Activated naive CD8-positive, alpha-beta T cell (primary cell): ENCODE measurements around the gene MFRP.

Experiments used
- H3K27ac Mint-ChIP-seq: one replicate; pipeline ENCODE4 v1.8.0; 2021; ENCODE audit warnings: mixed read lengths
- H3K27me3 Mint-ChIP-seq: one replicate; pipeline ENCODE4 v1.8.0; 2021; ENCODE audit warnings: mixed read lengths
- H3K36me3 Mint-ChIP-seq: one replicate; pipeline ENCODE4 v1.8.0; 2021; ENCODE audit warnings: mixed read lengths
- H3K4me1 Mint-ChIP-seq: one replicate; pipeline ENCODE4 v1.8.0; 2021; ENCODE audit warnings: low read depth, mixed read lengths
- H3K4me3 Mint-ChIP-seq: one replicate; pipeline ENCODE4 v1.8.0; 2021; ENCODE audit warnings: mild to moderate bottlenecking, mixed read lengths
- H3K9me3 Mint-ChIP-seq: one replicate; pipeline ENCODE4 v1.8.0; 2021; ENCODE audit warnings: low read depth, mixed read lengths

The MFRP gene

DNA sequence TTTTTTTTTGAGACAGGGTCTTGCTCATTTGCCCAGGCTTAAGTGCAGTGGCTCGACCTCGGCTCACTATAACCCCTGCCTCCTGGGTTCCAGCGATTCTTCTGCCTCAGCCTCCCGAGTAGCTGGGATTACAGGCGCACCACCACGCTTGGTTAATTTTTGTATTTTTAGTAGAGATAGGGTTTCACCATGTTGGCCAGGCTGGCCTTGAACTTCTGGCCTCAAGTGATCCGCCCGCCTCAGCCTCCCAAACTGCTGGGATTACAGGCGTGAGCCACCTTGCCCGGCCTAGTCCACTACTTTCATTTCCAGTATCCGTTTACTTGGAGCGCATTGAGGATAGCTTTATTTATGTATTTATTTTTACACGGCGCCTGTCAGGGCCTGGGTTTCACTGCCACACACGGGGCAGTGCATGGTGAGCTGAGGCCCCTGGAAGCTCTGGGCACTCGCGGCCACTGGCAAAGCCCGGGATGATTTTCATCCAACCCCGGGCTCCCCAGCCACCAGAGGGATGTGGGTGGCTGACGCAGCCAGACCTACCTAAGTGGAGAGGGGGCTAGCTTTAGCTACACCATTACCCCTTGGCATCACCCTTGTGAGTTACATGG lies 23.5 kb downstream of the MFRP start:
- Mint-ChIP-seq H3K9me3 (no peaks in the 10 kb centered on the region), H3K36me3 (no peaks in the 10 kb centered on the region), H3K4me3 (no peak overlapping the region), H3K4me1 (peaks cover 19% of the 10 kb centered on the region), H3K27ac (no peak overlapping the region), H3K27me3 (peaks cover 7% of the 10 kb centered on the region)

GRCh38 chr11:119322360-119322739 lies 24.2 kb downstream of the MFRP start:
- Mint-ChIP-seq H3K27me3 (peaks cover 7% of the 10 kb centered on the region), H3K4me3 (peak overlapping the region; percentile 9), H3K36me3 (no peaks in the 10 kb centered on the region), H3K9me3 (no peaks in the 10 kb centered on the region), H3K27ac (no peak overlapping the region), H3K4me1 (peaks cover 19% of the 10 kb centered on the region)

DNA sequence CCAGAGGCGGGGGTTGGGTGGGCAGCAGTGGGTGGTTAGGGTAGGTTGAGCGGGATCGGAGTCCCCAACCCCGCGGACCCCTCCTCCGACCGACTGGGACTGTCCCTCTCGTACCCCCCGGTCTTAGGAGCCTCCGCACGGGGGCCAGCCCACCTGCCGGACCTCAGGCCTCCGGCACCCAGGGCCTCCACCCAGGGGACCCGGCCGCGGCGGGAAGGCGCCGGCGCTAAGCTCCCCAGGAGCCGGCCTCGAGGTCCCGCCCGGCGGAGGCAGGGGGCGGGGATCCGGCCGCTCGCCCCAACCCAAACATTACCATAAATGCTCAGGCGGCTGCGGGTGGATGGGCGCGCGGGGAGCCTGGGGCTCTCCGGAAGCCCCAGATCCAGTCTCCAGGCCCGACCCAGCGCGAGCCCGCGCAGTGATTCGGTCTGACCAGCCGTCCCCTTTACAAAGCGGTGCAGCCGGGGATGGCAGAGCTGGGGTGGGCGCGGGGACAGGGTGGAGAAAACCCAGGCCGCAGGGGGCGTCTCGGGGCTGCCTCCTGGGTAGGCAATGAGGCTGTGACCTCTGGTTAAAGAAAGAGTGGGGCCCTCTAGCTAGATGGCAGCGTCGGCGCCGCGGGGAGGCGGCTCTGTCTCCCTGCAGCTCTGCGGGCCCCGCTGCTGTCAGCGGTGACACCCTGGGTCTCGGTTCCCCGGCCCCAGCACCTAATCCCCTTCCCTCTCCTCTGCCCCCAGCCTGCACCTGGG lies 25.6 kb downstream of the MFRP start:
- peak overlapping the region; percentile 16 for H3K27ac Mint-ChIP-seq
- H3K4me1 Mint-ChIP-seq: peaks cover 19% of the 10 kb centered on the region
- no peaks in the 10 kb centered on the region for H3K9me3 Mint-ChIP-seq
- no peaks in the 10 kb centered on the region for H3K36me3 Mint-ChIP-seq
- peak overlapping the region; percentile 82 for H3K4me3 Mint-ChIP-seq
- H3K27me3 Mint-ChIP-seq: peaks cover 7% of the 10 kb centered on the region

DNA sequence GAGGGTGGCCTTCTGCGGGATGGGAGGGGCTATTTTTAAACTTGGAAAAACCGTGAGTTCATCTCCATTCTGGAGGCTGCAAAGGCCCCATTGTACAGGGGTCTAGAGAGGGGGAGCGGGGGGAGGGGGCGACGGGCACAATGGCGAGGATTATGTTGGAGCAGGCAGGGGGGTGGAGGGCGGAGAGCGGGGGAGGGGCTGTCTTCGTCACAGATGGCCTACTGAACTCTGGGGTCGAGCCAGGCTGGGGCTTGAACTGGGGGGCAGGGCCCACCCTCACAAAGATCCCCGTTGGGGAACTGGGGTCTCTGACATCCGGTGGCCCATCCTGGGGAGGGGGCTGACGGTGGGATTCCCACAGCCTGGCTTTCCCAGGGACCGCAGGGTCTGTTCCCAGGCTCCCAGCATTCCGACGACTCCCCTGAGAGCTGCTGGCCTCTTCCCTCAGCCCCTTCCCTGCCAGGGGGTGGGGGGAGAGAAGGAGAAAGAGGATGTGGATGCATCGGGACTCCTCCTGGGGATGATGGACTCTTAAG lies 26.2 kb downstream of the MFRP start:
- H3K36me3 Mint-ChIP-seq: no peaks in the 10 kb centered on the region
- H3K9me3 Mint-ChIP-seq: no peaks in the 10 kb centered on the region
- peaks cover 7% of the 10 kb centered on the region for H3K27me3 Mint-ChIP-seq
- peak overlapping the region; percentile 84 for H3K4me3 Mint-ChIP-seq
- H3K4me1 Mint-ChIP-seq: peaks cover 23% of the 10 kb centered on the region
- H3K27ac Mint-ChIP-seq: no peak overlapping the region

GRCh38 chr11:119319700-119320239 lies 26.7 kb downstream of the MFRP start:
- peaks cover 7% of the 10 kb centered on the region for H3K27me3 Mint-ChIP-seq
- no peak overlapping the region for H3K27ac Mint-ChIP-seq

DNA sequence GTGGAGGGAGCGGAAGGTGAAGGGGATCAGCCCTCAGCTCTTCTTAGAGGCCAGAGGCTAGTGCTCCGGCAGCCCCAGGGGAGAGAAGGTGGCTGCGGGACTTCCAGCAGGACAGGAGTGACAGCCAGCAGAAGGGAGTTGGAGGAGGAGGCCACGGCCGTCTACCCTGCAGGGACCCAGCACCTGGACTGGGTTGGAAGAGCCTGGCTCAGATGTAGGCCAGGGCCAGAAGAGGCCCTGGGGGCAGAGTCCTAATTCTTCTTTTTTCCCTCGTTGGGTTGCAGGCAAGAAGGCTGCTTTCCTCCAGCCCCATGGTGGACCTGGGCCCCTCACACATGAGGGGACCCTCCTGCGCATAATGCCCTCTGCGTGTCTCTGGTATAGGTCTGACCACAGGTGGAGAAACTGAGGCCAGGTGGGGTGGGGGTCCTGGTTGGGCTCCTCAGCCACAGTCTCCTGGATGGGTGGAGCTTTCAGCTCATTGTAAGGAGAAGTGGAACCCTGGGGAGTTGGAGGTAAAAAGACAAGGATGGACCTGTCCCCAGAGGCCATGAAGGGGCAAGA lies 27.3 kb downstream of the MFRP start:
- Mint-ChIP-seq H3K36me3 (no peaks in the 10 kb centered on the region), H3K27ac (no peak overlapping the region), H3K27me3 (peaks cover 7% of the 10 kb centered on the region), H3K4me1 (peaks cover 26% of the 10 kb centered on the region), H3K4me3 (peak overlapping the region; percentile 84), H3K9me3 (no peaks in the 10 kb centered on the region)

More at GRCh38 chr11:119319700-119320239, 26.7 kb downstream of the MFRP start:
- peak overlapping the region; percentile 84 for H3K4me3 Mint-ChIP-seq
- no peaks in the 10 kb centered on the region for H3K9me3 Mint-ChIP-seq
- peaks cover 26% of the 10 kb centered on the region for H3K4me1 Mint-ChIP-seq
- no peaks in the 10 kb centered on the region for H3K36me3 Mint-ChIP-seq

- Mint-ChIP-seq H3K9me3 (no peaks in the 10 kb centered on the region), H3K36me3 (no peaks in the 10 kb centered on the region), H3K27ac (no peak overlapping the region), H3K4me3 (peak overlapping the region; percentile 13), H3K27me3 (peaks cover 7% of the 10 kb centered on the region), H3K4me1 (peaks cover 24% of the 10 kb centered on the region)
Measured at GRCh38 chr11:119318240-119319135, 28.0 kb downstream of the MFRP start.

- Mint-ChIP-seq H3K4me3 (no peak overlapping the region), H3K9me3 (no peaks in the 10 kb centered on the region), H3K27me3 (peaks cover 7% of the 10 kb centered on the region), H3K27ac (no peak overlapping the region), H3K36me3 (no peaks in the 10 kb centered on the region), H3K4me1 (peaks cover 22% of the 10 kb centered on the region)
Measured at GRCh38 chr11:119317592-119318239, 28.8 kb downstream of the MFRP start.

DNA sequence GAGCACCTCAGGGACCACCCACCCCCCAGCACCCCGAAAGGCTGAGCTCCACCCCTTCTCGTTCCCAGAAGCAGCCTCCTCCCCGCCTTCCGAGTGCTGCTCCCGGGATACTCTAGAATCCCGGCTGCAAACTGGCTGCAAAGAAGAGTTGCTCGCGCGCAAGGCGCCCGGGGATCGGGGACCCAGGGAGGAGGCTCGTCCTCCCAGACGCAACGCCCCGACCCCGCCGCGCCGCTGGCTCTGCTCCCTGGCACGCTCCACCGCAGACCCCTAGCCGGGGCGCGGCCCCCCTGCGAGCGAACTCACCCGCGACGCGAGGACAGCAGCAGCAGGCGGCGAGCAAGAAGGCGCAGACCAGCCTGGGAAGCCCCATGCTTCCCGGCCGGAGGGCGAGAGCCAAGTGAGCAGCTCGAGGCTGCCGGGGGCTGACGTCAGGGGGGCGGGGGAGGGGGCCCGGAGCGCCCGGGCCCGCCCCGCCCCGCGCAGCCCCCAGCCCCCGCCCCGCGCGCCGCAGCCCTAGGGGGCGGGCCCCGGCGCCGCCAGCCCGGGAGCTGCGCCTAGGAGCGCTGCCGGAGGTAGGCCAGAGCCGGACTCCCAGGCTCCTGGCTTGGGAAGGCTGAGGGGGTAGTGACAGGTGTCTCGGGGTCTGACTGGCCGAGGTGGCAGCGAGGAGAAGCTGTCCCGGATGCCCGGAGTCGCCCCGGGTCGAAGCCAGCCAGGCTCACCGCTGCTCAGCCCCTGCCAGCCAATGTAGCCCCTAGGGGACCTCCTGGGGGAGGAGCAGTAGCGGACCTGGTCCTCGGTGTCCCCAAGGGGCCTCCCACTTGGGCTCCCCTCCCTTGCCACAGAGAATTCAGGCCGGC lies 29.5 kb downstream of the MFRP start, which contains the start of gene MCAM:
MCAM (minus strand) TSS at position 402 of the 863 bp plus-strand sequence; CDS start at position 373, 29 bp downstream.
- peaks cover 7% of the 10 kb centered on the region for H3K27me3 Mint-ChIP-seq
- H3K4me3 Mint-ChIP-seq: peak within 1 kb of the TSS; percentile 81
- no peaks in the 10 kb centered on the region for H3K36me3 Mint-ChIP-seq
- no peaks in the 10 kb centered on the region for H3K9me3 Mint-ChIP-seq
- H3K27ac Mint-ChIP-seq: no peak within 1 kb of the TSS
- H3K4me1 Mint-ChIP-seq: peaks cover 20% of the 10 kb centered on the region

DNA sequence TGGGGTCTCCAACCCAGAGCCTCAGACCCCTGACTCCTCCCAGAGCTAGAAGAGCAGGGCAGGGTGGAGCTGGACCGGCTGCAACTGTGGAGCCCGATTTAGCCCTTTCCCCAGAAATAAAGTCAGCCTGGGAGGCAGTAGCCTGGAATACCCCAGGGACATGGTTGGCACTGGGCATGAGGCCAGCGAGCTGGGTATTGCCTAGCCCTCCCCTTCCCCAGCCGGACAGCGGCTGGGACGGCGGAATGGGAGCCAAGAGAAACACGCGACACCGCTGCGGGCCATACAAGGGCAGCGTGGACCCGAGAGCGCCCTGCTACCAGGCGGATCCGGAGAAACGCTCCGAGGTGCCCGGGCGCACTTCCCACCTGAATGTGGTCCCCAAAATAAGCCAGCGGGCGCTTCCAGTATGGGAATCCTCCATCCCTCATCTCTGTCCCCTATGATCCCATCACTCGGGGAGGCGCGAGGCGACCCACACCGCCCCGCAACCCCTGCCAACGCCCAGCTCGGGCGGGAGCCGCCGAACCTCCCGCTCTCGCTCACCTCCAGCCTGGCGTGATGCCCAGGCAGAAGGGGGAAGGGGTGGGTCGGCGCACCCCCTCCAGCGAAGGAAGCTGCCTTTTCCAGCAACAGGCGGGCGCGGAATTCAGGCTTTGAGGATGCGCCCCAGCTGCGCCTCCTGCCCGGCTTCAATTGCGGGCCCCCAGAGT lies 30.3 kb downstream of the MFRP start:
- H3K9me3 Mint-ChIP-seq: no peaks in the 10 kb centered on the region
- peaks cover 16% of the 10 kb centered on the region for H3K4me1 Mint-ChIP-seq
- no peaks in the 10 kb centered on the region for H3K36me3 Mint-ChIP-seq
- no peak overlapping the region for H3K27ac Mint-ChIP-seq
- peak overlapping the region; percentile 81 for H3K4me3 Mint-ChIP-seq
- H3K27me3 Mint-ChIP-seq: peaks cover 7% of the 10 kb centered on the region

- H3K9me3 Mint-ChIP-seq: no peaks in the 10 kb centered on the region
- peaks cover 7% of the 10 kb centered on the region for H3K27me3 Mint-ChIP-seq
- H3K4me3 Mint-ChIP-seq: peak overlapping the region; percentile 81
- H3K4me1 Mint-ChIP-seq: peaks cover 16% of the 10 kb centered on the region
- no peaks in the 10 kb centered on the region for H3K36me3 Mint-ChIP-seq
- H3K27ac Mint-ChIP-seq: no peak overlapping the region
Measured at GRCh38 chr11:119315131-119316015, 31.1 kb downstream of the MFRP start.

GRCh38 chr11:119314726-119315125 lies 31.8 kb downstream of the MFRP start:
- Mint-ChIP-seq H3K36me3 (no peaks in the 10 kb centered on the region), H3K9me3 (no peaks in the 10 kb centered on the region), H3K27ac (no peak overlapping the region), H3K4me1 (peaks cover 14% of the 10 kb centered on the region), H3K27me3 (peaks cover 5% of the 10 kb centered on the region), H3K4me3 (peak overlapping the region; percentile 81)
